Fibroblast of lung (primary cell): ENCODE data around the gene GID8.

ENCODE experiments used
- EZH2 ChIP-seq: IDR thresholded peaks from 2 replicates; pipeline ENCODE4 v1.5.1; 2012; ENCODE audit warnings: low read length, control low read depth, mild to moderate bottlenecking; ENCODE audit errors: missing control alignments
- TF ChIP-seq, protein P1 (sequence below), 2 donors: IDR thresholded peaks in 1 of 2; conservative IDR thresholded peaks in 1 of 2; 1 replicate in 1 of 2; 2 replicates in 1 of 2; pipeline ENCODE4 v1.5.1; 2011 to 2012; ENCODE audit warnings: low read length in 2 of 2, control low read depth in 1 of 2, inconsistent platforms in 1 of 2, low read depth in 1 of 2, mild to moderate bottlenecking in 1 of 2

GRCh38 chr20:62892348-62893304, 45.3 kb upstream of the GID8 start:
- TF ChIP-seq, protein P1, sequence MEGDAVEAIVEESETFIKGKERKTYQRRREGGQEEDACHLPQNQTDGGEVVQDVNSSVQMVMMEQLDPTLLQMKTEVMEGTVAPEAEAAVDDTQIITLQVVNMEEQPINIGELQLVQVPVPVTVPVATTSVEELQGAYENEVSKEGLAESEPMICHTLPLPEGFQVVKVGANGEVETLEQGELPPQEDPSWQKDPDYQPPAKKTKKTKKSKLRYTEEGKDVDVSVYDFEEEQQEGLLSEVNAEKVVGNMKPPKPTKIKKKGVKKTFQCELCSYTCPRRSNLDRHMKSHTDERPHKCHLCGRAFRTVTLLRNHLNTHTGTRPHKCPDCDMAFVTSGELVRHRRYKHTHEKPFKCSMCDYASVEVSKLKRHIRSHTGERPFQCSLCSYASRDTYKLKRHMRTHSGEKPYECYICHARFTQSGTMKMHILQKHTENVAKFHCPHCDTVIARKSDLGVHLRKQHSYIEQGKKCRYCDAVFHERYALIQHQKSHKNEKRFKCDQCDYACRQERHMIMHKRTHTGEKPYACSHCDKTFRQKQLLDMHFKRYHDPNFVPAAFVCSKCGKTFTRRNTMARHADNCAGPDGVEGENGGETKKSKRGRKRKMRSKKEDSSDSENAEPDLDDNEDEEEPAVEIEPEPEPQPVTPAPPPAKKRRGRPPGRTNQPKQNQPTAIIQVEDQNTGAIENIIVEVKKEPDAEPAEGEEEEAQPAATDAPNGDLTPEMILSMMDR (conservative IDR thresholded peaks at IDR 0.05 in 1 of 2, IDR thresholded peaks at IDR 0.05 in 1 of 2; ENCODE audit: low read depth in 1 of 2, low read length in 2 of 2): no peak
- no peak for TF ChIP-seq EZH2
